Activated T-helper 1 cell treated with anti-CD3 and anti-CD28 coated beads, Interleukin-2, amount 50 U/mL, for 16 hours (primary cell): ENCODE measurements around the gene FRMD6.
"Not testable (repeated sequence)": the region's sequence is repeated elsewhere in the genome, so short reads cannot be mapped to it uniquely, and the experiment has no call there.

ENCODE experiments used
- DNase-seq, 2 donors: peaks; one replicate each; pipeline ENCODE4 v3.0.0-alpha.2; 2020; ENCODE audit warnings: low read depth in 1 of 2, low spot score in 1 of 2

Gene FRMD6

DNA sequence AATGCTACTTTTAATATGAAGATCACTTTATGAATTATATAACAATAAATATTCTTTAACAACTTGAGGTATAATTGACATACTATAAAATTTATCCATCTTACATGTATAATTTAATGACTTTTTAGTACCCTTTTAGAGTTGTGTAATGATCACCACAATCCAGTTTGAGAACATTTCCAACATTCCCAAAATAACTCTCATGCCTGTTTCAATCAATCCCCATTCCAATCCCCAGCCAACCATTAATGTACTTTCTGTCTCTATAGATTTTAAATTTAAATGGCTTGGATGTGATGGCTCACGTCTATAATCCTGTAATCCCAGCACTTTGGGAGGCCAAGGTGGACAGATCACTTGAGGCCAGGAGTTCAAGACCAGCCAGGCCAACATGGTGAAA lies 23.5 kb upstream of the FRMD6 start:
- DNase-seq, result no peak

GRCh38 chr14:51630987-51631386 lies 20.7 kb upstream of the FRMD6 start:
- DNase-seq, result no peak

GRCh38 chr14:51633298-51633697 lies 18.4 kb upstream of the FRMD6 start:
- DNase-seq, result not testable (repeated sequence)

GRCh38 chr14:51636109-51636508 lies 15.6 kb upstream of the FRMD6 start:
- no peak for DNase-seq

DNA sequence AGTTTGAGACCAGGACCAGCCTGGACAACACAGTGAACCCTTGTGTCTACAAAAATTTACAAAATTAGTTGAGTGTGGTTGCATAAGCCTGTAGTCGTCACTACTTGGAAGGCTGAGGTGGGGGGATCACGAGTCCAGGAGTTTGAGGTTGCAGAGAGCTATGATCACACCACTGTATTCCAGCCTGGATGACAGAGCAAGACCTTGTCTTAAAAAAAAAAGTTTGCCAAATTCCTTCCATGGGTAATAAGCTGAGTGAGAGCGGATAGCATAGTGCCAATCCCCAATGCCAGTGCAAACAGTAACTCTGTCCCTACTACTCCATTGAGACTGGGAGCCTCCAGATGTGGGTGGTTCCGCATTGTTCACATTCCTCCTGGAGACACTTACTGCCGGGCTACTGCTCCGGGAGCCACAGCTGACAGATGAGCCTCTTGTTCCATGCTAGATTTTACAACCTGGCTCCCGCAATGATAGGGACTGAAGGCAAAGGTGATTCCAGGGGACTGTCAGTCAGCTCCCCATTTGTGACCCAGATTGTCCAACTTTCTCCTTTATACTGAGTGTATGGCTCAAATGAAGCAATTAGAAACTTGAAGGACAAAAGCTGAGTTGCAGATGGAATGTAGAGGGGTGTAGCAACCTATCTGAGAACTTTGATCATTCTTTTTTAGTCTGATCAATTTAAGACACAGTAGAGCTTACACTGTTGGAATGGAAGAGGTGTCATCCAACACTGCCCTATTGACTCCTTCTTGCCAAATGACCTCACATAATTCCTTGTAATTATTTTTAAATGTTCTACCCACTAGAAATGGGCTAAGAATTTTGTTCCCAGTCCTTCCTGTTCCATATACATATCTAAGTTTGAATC lies 13.4 kb upstream of the FRMD6 start:
- no peak for DNase-seq

- DNase-seq, result no peak
These were observed 11.9 kb upstream of the FRMD6 start for GRCh38 chr14:51639668-51640316.

GRCh38 chr14:51643140-51643539 lies 8.6 kb upstream of the FRMD6 start:
- DNase-seq, result no peak

DNA sequence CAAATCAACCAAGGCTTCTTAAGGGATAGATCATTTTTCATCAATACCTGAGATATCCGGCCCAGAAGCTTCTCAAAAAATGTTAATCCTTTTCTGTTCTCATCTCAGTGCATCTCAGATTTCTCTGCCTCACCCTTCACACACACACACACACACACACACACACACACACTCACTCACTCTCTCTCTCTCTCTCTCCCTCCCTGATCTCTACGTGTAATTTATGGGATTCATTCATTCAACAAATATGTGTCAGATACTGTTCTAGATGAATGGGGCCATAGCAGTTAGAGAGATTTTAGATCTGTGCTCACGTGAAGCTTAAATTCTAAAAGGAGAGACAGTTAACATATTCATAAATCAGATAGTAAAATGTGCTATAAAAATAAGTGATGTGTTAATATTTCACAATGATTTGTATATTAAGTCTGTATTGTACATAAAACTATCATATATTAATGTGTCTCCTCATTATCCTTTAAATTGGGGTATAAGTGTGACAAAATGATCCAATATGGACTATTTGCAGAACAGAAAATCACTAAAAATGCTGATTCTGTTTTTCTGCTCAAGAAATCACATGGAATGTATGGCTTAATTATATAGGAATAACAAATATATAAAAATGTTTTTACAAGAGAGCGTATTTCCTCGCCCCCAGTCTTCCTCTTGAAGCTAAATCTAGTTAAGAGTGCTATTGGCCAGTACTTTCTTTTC lies 7.3 kb upstream of the FRMD6 start:
- DNase-seq, result no peak

GRCh38 chr14:51648296-51648695 lies 3.4 kb upstream of the FRMD6 start:
- DNase-seq, result no peak

GRCh38 chr14:51650716-51651387 lies 858 bp upstream of the FRMD6 start:
- no peak for DNase-seq

- peak in 1 of 2 donors; percentile 11 for DNase-seq
These were observed 713 bp downstream of the FRMD6 start for GRCh38 chr14:51652168-51653078.

DNA sequence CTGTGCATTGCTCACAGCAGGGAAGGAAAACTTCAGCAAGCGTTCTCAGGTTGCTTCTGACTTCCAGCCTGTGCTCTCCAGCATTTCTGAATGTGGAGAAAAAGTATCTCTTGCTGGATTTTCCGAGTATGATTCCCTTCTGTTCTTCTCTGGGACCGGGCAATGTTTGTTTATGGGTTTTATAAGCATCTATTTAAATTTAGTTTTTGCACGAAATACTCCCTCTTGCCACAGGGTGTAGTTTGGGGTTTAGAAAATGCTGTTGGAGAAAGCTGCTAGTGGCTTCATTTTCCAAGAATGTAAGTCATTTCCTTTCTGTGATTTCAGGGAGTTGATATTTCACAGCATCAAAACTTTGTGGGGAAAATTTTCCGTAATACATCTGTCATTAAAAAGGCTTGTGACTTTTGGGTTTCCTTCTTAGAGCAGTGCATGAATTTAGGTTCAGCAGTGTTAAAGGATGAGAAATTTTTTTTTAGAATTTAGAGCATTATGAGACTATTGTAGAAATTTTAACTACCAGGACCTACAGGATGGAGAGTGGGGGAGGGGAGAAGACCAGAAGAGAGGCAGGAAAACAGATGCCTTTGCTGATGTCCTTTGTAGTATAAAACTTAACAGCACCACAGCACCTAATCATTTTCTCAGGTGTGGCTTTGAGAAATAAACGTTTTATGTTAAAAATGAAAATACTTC lies 1.5 kb downstream of the FRMD6 start:
- DNase-seq, result no peak

DNA sequence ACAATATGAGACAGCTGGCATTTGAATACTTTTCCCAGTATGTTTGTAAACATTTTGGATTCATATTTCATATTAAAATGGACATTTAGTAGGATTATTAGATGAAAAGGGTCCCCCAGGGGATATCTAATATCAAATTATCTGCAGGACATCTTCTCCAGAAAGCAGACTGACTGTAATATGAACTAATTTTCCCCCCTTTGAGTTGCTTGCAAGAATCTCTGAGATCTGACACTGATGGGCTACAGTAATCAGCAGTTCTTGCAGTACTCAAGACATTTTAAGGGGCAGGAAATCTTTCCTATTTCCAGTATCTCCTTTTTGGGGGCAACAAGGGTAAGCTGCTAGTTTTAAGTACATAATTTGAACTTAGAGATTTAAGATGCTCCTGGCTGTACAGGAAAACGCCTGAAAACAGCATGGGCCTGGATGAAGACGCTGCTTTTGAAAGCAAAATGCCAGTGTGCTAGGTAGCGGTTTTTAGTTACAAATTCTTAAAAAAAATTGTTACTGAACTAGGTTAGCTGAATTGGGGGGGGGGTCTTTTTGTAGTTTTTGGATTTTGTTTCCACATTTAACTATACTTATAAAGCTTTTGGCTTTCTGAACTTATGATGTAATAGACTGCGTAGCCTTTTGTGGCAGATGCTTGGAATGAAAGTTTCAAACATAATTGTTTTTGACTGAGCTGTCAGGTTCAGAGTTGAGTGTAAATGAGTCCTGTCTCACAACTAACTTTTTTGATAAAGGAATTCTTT lies 2.2 kb downstream of the FRMD6 start:
- DNase-seq, result no peak

GRCh38 chr14:51654533-51654845 lies 2.8 kb downstream of the FRMD6 start:
- DNase-seq, result no peak

DNA sequence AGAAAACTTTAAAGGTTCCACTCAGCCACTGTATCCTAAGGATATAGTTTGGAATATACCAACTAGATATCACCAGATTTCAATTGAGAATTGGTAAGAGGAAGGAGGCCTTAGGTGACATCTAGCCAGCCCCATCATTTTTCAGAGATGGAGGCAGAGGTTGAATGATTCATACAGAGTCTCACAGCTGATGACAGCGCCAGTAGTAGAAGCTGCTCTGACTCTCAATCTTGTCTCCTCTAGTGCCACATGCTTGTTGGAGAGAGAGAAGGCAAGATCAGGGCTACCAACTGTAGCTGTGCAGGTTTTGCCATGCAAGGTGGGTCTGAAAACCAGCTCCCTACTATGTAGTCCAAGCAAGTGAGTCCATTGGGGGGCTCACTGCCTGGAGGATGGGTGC lies 6.1 kb downstream of the FRMD6 start:
- DNase-seq, result no peak

GRCh38 chr14:51658441-51659173 lies 6.9 kb downstream of the FRMD6 start:
- DNase-seq, result no peak

DNA sequence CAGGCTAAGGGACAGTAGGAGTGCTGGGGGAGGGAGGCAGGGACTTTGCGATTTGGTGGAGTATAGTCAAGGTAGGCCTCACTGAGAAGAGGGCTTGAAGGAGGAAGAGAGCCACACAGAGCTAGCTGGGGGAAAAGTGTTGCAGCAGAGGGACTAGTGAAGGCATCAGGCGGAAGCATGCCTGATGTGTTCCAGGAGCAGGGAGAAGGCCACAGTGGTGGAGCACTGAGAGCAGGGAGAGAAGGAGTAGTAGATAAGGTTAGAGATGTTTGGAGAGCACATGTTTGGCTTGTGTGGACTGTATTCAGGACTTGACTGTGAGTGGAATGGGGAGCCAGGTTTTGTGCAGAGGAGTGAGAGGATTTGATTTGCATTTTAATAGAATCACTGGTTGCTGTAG lies 9.0 kb downstream of the FRMD6 start:
- DNase-seq, result no peak

DNA sequence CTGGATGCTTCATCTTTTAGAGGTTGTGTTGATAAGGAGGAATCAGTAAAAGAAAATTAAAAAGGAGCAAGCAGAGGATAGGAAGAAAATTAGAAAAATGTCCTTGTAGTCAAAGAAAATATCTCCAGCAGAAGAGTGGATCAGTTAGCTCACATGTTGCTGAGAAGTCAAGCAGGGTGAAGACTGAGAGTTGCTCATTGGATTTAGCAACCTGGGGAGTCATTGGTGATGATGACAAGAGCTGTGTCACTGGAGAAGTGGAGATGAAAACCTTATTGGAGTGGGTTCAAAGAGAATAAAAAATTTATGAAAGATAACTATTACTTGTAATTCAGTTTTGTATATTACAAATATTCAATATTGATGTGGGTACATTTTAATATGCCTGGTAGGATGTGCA lies 9.8 kb downstream of the FRMD6 start:
- no peak for DNase-seq
